ENCODE data around the gene AMPD1. TPM values are rescaled to one million over a fixed set of nuclear protein-coding genes. Genes with fewer than 3 reads are reported as not detected.

Gene AMPD1
- total and polyA plus RNA-seq, 10 of the 15 experiments (the other 5 are each of a cell fraction or from before 2014, with no cell fraction given), result 0.12 to 0.30 (median 0.14) TPM; not detected in 7

DNA sequence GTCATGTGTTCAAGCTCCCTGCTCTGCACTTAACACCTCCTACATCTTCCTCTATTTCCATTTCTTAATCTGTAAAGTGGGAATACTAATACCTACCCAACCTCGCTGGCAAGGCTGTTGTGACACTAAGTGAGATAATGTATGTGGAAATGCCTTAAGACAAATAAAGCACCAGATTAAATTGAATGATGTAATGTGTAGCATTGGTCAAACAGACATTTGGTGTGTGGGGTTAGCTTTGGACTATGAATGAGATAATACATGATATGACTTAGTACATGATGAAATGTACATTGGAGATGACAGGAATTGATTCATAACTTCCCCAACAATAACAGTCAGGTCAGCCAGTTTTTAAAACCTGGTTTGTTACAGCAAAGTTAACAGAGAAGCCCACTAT lies 5.2 kb downstream of the AMPD1 start:
- no peaks in the 10 kb centered on the region for H3K9me3 ChIP-seq (replicated peaks; ENCODE audit: control insufficient read depth, insufficient read depth, low read length)
- H4K20me1 ChIP-seq (ENCODE audit: control insufficient read depth, insufficient read depth), result no peaks in the 10 kb centered on the region
- no peaks in the 10 kb centered on the region for H3K79me2 ChIP-seq (ENCODE audit: control insufficient read depth, insufficient read depth, low read length)
- ChIA-PET RAD21 (ENCODE audit: unreplicated experiment) (no interaction called here), POLR2A (no interaction called here), CTCF (no interaction called here), SMC1A (ENCODE audit: uncharacterized antibody, unreplicated experiment) (no interaction called here)
- in situ Hi-C loops (cut with MboI), result no loop called here
- no peaks in the 10 kb centered on the region for H3K27me3 ChIP-seq (replicated peaks in 1 of 2; ENCODE audit: control insufficient read depth in 2 of 2, insufficient read depth in 2 of 2, low read length in 1 of 2)
- no peaks in the 10 kb centered on the region for H3K36me3 ChIP-seq (ENCODE audit: control insufficient read depth in 2 of 2, insufficient read depth in 2 of 2, low read length in 1 of 2)
- H3K27ac ChIP-seq (ENCODE audit: control insufficient read depth, insufficient read depth), result no peak overlapping the region
- no TSS peak for BruUV-seq (replicated peaks)
- FAIRE-seq (no peak), ATAC-seq (no peak), DNase-seq (ENCODE audit: low read depth, low spot score) (no peak)
- no peak overlapping the region for H3K9ac ChIP-seq (ENCODE audit: control insufficient read depth, insufficient read depth, low read length)
- H3K4me3 ChIP-seq, result no peak overlapping the region
- no peaks in the 10 kb centered on the region for H3K4me1 ChIP-seq (ENCODE audit: control insufficient read depth, insufficient read depth, low read length)
- intact Hi-C loops (cut with micrococcal nuclease; ENCODE audit: unreplicated experiment), result no loop called here
- no peak overlapping the region for H2AFZ ChIP-seq (ENCODE audit: control insufficient read depth, low read depth, low read length)
- 0% methylated on average over 1 of the region's 1 CpG for WGBS (ENCODE audit: insufficient coverage, insufficient replicate concordance, low lambda C conversion rate, missing lambda C conversion rate)
- no peak overlapping the region for H3K4me2 ChIP-seq (ENCODE audit: control insufficient read depth, insufficient read depth)
- TF ChIP-seq EZH2 (IDR thresholded peaks at IDR 0.05; ENCODE audit: borderline replicate concordance, control insufficient read depth, low read depth, low read length), result no peak
- TF ChIP-seq MYB (IDR thresholded peaks at IDR 0.05; ENCODE audit: borderline replicate concordance, low read depth, low read length), result no peak
- TF ChIP-seq GATAD2B (conservative IDR thresholded peaks at IDR 0.05; ENCODE audit: low read depth), result no peak
- no peak for TF ChIP-seq CBX3 (IDR thresholded peaks at IDR 0.05; ENCODE audit: borderline replicate concordance, low read depth)
- TF ChIP-seq NR2F1 (conservative IDR thresholded peaks at IDR 0.05), result no peak
- TF ChIP-seq LARP7 (IDR thresholded peaks at IDR 0.05), result no peak
- TF ChIP-seq, protein P1, sequence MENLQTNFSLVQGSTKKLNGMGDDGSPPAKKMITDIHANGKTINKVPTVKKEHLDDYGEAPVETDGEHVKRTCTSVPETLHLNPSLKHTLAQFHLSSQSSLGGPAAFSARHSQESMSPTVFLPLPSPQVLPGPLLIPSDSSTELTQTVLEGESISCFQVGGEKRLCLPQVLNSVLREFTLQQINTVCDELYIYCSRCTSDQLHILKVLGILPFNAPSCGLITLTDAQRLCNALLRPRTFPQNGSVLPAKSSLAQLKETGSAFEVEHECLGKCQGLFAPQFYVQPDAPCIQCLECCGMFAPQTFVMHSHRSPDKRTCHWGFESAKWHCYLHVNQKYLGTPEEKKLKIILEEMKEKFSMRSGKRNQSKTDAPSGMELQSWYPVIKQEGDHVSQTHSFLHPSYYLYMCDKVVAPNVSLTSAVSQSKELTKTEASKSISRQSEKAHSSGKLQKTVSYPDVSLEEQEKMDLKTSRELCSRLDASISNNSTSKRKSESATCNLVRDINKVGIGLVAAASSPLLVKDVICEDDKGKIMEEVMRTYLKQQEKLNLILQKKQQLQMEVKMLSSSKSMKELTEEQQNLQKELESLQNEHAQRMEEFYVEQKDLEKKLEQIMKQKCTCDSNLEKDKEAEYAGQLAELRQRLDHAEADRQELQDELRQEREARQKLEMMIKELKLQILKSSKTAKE (IDR thresholded peaks at IDR 0.05; ENCODE audit: low read depth, poor library complexity, severe bottlenecking), result no peak
- TF ChIP-seq MEF2B (IDR thresholded peaks at IDR 0.05; ENCODE audit: partially characterized antibody, poor library complexity, severe bottlenecking), result no peak
- no peak for TF ChIP-seq CREM (IDR thresholded peaks at IDR 0.05; ENCODE audit: low read depth)
- no peak for TF ChIP-seq CBX5 (IDR thresholded peaks at IDR 0.05; ENCODE audit: low read depth)
- TF ChIP-seq HDAC2 (IDR thresholded peaks at IDR 0.05), result no peak
- no peak for TF ChIP-seq NBN (IDR thresholded peaks at IDR 0.05)
- TF ChIP-seq FOS (IDR thresholded peaks at IDR 0.05; ENCODE audit: borderline replicate concordance, extremely low read depth, insufficient read length), result no peak
- TF ChIP-seq, protein P2, sequence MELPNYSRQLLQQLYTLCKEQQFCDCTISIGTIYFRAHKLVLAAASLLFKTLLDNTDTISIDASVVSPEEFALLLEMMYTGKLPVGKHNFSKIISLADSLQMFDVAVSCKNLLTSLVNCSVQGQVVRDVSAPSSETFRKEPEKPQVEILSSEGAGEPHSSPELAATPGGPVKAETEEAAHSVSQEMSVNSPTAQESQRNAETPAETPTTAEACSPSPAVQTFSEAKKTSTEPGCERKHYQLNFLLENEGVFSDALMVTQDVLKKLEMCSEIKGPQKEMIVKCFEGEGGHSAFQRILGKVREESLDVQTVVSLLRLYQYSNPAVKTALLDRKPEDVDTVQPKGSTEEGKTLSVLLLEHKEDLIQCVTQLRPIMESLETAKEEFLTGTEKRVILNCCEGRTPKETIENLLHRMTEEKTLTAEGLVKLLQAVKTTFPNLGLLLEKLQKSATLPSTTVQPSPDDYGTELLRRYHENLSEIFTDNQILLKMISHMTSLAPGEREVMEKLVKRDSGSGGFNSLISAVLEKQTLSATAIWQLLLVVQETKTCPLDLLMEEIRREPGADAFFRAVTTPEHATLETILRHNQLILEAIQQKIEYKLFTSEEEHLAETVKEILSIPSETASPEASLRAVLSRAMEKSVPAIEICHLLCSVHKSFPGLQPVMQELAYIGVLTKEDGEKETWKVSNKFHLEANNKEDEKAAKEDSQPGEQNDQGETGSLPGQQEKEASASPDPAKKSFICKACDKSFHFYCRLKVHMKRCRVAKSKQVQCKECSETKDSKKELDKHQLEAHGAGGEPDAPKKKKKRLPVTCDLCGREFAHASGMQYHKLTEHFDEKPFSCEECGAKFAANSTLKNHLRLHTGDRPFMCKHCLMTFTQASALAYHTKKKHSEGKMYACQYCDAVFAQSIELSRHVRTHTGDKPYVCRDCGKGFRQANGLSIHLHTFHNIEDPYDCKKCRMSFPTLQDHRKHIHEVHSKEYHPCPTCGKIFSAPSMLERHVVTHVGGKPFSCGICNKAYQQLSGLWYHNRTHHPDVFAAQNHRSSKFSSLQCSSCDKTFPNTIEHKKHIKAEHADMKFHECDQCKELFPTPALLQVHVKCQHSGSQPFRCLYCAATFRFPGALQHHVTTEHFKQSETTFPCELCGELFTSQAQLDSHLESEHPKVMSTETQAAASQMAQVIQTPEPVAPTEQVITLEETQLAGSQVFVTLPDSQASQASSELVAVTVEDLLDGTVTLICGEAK (IDR thresholded peaks at IDR 0.05; ENCODE audit: borderline replicate concordance), result no peak
- no peak for TF ChIP-seq ASH2L (IDR thresholded peaks at IDR 0.05; ENCODE audit: borderline replicate concordance, low read depth)
- TF ChIP-seq ZNF207 (IDR thresholded peaks at IDR 0.05; ENCODE audit: borderline replicate concordance), result no peak
- no peak for TF ChIP-seq SMAD1 (IDR thresholded peaks at IDR 0.05; ENCODE audit: low read depth, partially characterized antibody)

Measured in GM12878 (cell line).